ENCODE measurements around the gene TMEM92.
"Not testable (repeated sequence)": the region's sequence is repeated elsewhere in the genome, so short reads cannot be mapped to it uniquely, and the experiment has no call there.

TMEM92 gene

DNA sequence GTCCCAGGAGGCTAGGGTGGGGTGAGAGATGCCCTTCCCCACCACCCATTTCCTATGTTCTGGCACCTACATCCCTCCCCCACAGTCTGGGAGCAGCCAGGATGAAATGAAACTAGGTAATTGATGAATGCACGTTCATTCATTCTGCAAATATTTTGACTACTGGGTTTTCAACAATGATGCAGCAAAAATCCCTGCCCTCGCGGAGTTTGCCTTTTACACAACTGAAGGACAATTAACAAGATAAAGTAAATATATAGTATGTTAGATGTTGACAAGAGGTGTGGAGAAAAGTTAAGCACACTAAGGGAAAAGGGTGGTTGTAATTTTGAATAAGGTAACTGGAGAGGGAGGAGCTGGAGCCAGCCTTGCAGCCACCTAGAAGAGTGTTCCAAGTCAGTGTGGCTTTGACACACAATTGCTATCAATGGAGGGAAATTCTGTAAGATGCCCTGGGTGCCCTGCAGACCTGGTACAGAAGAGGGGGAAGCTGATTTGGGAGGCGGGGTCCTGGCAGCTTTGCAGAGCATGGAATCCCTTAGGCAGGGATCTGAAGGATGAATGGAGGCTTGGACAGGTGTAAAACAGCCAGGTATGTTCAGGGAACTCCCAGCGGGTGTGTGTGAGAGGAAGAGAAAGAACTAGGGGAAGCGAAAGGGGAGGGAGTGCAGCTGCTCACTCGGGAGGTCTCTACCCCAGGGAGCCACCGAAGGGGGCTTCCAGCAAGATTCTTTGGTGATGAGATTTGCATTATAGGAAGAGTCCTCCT lies 2.5 kb downstream of the TMEM92 start:
- DNase-seq = no peak

DNA sequence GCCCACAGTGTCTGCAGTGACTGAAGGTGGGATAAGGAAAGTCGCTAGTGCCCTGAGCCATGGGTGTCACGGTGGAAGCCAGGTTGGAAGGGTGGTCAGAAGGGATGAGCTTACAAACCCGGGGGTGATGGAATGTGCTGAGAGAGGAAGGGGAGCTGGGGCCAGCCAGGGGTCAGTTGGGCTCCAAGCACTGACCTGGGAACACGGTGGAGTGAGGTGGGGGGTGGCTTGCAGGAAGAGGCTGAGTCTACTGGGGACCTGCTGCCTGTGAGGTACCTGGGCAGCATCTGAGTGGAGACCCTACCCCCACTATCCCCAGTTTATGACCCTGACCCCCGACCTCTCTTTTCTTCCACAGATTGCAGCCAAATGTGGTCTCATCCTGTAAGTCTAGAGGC lies 3.1 kb downstream of the TMEM92 start:
- no peak for DNase-seq

DNA sequence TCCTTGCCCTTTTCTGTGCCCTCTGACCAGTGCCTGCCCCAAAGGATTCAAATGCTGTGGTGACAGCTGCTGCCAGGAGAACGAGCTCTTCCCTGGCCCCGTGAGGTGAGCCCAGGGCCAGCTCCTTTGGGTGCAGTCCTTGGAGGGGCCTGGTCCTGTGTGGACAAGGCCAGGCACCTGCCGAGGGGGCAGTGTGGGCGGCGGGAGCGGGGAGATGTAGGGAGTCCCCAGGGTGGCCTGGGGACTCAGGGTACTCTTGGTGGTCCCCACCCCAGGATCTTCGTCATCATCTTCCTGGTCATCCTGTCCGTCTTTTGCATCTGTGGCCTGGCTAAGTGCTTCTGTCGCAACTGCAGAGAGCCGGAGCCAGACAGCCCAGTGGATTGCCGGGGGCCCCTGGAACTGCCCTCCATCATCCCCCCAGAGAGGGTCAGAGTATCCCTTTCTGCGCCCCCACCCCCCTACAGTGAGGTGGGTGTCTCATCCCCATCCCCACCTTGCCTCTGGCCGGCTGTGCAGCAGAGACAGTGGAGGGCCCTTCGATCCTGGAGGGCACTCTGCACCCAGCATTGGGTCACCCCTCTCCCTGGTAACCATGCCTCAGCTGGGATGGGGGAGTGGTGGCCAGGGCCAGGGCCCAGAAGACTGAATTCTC lies 4.4 kb downstream of the TMEM92 start:
- DNase-seq = no peak

DNA sequence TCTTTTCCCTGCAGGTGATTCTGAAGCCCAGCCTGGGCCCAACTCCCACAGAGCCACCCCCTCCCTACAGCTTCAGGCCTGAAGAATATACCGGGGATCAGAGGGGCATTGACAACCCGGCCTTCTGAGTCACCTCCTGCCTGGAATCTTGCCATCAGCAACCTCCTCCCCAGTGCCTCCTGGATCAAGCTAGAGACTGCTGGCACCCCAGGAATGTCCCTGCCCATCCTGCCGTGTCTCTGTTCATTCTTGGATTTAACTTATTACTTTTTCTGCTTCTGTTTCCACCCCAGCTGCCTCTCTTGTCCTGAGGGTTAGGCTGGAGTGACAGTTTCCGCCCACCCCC lies 4.9 kb downstream of the TMEM92 start:
- no peak for DNase-seq

DNA sequence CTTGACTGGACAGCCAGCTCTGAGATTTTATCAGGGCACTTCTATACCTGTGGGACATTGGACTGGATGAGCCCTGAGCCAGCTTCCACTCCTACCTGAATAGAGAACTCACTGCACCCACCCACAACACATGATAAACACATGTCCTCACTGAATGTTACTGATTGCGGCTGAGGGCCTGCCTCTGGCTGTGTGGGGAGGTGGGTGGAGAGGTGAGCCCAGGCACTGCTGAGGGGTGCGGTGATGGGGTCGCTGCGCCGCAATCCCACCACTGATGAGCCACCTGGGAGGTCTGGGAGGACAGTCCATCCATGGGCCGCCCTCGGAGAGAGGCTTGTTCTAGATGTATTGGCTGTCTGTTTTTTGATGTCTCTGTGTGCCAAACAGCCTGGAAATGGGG lies 5.4 kb downstream of the TMEM92 start:
- no peak for DNase-seq

DNA sequence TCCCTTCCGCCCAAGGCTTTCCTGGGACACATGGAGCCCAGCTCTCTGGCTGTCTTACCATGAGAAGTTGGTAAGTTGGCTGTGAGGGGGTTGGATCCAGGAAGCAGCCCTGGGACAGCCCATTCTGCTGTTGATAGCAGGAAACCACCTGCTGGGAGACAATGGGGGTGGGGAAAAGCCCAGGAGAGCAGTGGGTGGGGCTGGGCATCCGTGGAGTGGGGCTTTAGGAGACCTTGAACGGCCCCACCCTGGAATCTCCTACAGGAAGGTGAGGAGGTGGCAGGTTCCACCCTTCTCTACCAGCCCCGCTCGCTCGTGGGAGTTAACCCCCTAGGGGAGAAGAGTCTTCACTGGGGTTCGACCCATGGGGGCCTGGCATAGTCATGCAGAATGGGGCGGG lies 5.8 kb downstream of the TMEM92 start:
- DNase-seq = no peak

DNA sequence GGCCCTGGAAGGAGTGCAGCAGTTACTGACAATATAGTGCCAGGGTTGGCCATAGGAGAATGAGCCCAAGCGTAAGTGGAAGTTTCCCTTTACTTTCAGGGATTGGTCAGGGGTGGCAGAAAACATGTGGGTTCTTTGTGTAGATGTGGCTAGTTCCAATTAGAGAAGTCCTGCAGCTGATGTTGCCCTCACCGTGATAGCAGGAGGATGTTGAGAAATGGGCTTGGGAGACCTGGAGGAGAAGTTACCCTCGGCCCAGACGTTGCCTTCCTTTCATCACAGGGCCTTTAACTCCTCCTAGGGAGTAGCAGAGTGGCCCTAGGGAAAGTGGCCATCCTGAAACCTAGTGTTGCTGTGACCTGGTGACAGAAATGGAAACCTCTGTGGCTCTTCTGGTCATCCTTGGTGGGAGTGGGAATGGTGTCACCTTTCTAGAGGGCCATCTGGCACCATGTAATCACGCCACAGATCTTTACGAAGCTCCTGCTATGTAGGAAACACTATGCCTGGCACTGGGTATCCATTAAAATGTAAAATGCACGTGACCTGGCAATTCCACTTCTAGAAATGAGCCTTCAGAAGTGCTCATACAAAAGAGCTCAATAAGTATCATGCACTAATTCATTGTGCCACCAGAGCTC lies 6.7 kb downstream of the TMEM92 start:
- DNase-seq = no peak

DNA sequence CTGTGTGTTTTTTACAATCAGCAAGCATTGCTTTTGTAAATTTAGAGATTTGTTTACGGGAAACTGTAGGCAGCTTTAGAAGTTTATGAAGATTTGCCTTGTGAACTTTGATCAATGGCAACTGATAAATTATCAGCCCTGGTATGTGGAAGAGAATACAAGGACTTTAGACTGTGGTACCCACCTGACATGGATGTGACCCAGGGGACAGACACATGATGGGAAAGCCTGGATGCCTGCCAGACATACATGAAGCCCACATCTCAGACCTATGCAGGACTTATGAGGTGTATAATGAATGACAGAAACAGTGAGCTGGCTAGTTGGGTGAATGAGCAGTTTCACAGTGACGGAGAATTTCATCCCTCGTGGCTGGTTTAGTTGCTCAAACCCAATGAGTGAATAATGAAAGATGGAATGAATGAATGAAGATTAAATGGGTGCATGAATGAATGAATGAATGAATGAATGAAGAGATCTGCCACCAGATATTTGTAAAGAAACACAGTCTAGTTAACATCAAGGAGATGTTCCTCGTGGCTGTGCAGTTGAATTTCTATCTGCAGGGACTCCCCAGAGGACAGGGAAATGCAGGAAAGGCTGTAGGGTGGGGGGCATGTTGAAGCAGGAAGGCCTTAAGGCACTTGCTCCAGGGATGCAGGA lies 7.6 kb downstream of the TMEM92 start:
- no peak for DNase-seq

DNA sequence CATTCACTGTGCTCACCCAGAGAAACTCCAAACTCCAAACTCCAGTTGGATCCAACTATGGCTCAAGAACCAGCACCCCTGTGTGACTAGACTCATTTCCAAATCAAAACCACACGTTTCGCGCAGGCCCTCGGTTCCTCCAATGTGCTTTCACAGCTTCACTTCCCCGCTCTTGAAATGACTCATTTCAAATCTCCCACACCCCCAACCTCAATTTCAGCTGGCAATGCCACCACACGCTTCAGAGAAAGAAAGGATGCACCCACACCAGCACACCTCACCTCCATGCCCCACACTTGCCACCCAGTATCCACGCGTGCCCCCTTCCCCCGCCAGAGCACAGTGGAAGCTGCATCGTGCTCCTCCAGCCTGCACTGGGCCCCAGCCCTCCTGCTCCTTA lies 9.0 kb downstream of the TMEM92 start:
- peak; percentile 26 for DNase-seq

DNA sequence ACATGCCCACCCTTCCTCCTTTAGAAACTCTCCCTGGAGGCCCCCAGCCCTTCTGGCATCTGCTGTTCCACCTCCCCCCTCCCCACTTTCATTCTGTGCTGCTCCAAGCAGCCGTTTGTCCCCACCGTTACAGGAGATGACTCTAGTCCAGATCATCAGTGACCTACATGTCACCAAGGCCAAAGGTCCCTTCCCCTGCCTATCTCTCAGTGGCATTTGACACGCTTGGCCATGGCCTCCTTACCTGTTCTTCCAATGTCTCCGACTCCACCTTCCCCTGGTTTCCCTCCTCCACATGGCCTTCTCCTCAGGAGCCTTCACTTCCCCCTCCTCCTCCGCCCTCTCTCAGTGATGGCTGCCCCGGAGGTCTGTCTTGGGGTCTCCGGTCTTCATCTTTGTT lies 9.4 kb downstream of the TMEM92 start:
- DNase-seq = no peak

DNA sequence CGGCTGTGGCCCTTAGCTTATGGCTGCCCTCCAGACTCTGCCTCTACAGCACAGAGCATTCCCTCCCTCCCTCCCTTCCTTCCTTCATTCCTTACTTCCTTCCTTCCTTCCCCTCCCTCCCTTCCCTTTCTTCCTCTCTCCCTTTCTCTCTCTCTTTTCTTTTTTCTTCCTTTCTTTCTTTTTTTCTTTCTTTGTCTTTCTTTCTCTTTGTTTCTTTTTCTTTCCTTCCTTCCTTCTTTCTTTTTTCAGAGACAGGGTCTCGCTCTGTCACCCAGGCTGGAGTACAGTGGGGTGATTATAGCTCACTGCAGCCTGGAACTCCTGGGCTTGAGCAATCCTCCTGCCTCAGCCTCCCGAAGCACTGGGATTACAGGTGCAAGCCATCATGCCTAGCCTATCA lies 11.7 kb downstream of the TMEM92 start:
- no peak for DNase-seq

DNA sequence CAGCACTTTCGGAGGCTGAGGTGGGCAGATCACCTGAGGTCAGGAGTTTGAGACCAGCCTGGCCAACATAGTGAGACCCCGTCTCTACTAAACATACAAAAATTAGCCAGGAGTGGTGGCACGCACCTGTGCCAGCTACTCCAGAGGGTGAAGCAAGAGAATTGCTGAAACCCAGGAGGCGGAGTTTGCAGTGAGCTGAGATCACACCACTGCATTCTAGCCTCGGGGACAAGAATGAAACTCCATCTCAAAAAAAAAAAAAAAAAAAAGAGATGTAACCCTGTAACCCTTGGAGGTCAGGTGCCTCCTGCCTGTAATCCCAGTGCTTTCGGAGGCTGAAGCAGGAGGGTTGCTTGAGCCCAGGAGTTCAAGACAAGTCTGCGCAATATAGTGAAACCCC lies 13.0 kb downstream of the TMEM92 start:
- not testable (repeated sequence) for DNase-seq

DNA sequence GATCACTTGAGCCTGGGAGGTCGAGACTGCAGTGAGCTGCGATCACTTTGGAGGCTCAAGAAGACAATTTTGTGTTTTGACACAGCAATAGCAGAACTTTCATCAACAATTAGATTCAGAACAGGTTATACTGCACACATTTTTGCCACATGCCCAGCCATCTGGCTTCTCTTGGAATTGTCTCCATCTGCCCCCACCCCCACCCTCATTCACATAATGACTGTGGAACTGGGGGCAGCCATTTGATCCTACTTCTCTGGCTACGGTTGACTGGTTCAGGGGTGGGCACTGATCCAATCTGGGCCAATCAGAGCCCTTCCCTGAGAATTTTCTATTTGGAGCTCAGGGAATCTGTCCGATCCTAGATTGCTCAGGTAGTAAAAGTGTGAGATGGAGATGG lies 14.0 kb downstream of the TMEM92 start:
- no peak for DNase-seq

DNA sequence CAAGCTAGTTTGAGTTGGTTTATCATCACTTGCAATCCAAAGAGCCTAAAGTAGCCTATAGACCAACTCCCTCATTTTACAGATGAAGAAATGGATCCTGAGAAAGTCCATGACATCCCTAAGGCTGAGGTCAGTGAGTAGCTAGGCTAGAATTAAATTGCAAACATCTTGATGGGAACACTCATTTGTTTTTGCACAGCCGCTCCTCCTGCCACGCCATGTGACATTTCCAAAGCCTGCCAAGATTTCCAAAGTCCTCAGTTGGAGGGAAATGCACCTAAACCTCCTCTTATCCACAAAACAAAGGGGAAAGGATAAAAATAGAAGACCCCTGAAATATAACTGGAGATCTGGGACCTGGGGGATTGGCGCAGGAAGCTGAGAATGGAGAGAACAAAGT lies 15.0 kb downstream of the TMEM92 start:
- no peak for DNase-seq

DNA sequence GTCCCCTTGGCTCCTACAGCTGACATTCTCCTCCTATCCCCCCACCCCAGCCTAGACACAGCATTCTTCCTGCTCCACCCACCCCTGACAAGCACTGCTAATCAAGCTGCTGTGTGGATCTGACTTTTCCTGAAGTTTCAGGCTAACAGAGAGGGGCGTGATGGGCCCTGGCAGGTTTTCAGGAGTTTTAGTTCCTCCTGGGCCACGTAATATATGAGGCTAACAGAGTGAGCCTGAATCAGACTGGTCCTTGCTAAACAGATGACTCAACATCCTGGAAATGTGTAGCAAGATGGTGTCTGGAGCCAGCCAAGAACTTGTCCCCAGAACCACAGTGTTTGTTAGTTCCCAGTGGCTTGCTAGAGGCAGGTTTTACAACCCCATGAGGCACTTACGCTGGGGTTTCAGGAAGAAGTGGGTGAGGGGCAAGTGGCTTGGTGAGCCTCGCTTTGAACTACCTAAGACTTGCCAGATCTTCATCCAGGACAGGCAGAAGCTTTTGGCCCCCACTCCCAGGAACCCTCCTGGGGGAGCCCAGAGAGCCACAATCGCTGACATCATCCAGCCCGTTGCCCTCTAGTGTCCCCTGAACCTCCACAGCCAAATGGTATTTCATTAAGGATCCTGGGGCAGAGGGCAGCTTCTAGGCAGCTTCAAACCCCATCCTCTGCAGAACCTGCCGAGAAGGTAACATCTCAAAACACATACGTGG lies 15.9 kb downstream of the TMEM92 start:
- peak; percentile 50 for DNase-seq

DNA sequence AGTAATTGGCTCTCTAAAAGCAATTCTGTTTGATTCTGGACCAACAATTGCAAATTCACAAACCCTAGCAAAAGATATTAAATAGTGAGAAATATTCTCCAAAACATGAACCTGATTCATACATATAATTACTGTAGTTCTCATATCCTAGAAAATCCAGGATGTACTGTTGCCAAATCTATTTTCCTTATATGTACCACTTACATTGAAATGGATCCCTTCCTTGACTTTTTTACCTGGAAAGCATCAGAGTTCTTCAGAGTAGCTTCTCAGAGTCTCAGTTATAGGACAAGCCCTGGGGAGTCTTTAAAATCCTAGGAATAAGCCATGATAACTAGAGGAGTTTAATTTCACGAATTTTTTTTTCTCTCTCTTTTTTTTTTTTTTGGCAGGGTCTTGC lies 16.7 kb downstream of the TMEM92 start:
- DNase-seq = no peak

DNA sequence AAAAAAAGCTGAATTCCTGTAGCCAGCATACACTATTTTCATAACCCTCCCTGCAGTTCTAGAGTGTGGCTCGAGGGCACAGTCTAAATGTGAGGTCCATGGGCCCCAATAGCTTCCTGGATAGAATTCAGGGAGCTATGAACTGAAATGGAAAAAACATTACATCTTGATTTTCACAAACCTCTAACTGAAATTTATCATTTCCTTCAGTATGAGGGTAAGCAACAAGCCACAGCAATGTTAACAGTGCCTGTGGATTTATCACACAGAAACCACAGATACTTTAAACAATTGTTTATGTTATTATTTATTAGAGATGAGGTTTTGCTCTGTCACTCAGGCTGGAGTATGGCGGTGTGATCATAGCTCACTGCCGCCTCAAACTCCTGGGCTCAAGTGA lies 18.2 kb downstream of the TMEM92 start:
- no peak for DNase-seq

DNA sequence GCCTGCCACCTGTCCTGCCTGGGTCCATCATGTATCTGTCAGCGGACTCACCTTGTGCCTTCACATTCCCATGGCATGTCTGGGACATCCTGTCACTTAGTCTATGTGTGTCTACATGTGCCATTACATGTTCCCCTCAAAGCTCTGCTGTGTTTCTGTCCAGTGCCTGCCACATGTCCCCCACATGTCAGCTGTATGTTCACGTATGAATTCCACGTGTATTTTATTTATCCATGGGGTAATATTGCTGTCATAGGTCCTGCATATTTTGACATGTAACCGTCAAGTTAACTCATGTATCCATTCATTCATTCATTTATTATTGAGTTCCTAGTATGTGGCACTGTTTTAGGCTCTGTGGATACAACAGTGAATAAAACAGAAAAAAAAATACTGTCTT lies 20.8 kb downstream of the TMEM92 start:
- DNase-seq = no peak

DNA sequence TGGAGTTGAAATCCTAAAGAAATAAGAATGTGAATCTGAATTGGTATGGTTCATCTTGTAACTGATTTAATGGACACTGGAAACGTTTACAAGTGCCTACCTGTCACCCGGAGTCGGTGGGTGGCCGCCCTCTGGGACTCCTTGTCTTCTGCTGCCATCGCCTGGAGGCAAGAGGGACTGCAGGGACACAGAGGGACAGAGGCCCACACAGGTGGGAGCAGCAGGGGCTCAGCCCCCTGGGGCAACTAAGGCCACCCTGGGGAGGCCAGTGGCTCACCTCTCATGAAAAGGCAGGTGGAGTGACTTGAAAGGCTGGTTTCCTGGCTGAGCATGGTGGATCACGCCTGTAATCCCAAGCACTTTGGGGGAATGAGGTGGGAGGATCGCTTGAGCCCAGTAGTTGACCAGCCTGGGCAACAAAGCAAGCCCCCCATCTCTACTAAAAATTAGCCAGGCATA lies 23.2 kb downstream of the TMEM92 start:
- DNase-seq = peak; percentile 61

DNA sequence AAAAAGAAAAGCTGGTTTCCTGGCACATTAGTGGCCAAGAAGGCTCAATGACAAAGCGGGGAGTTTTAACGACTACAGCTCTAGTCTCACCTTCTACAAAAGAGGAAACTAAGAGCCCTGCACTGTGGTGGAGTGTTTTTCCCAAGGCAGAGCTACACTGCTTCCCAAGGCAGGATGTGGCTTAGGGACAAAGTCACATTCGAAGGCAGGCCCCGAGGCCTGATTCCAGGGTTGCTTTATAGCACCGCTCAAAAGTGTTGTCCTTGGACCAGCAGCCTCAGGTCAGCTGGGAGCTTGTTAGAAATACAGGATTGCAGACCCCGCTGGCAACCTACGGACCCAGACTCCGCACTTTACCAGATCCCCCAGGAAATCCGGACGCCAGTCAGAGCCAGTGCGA lies 23.8 kb downstream of the TMEM92 start:
- no peak for DNase-seq

DNA sequence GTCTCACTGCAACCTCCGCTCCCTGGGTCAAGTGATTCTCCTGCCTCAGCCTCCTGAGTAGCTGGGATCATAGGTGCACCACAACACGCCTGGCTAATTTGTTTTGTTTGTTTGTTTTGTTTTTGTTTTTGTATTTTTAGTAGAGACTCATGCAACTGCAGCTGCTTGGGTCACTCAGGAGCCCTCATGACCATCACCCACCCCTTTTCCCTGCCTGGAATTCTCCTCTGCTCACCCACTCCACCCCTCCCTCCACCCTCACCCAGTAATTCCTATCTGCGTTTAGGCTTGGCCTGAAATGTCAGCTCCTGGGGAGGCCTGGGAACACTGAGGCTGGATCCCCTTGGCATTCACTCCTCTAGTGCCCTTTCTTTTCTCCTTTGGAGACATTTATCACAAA lies 25.5 kb downstream of the TMEM92 start:
- no peak for DNase-seq

DNA sequence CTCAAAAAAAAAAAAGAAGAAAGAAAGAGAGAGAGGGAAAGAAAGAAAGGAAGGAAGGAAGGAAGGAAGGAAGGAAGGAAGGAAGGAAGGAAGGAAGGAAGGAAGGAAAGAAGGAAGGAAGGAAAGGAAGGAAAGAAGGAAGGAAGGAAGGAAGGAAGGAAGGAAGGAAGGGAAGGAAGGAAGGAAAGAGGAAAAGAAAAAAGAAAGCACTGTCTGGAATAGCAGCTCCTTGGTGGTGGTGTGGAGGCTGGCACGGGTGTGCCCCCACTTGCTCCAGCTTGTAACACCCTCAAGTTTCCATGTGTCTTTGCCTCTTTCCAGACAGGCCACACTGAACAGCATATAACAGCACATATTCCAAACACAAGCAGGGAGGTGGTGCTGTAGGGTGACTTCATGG lies 26.6 kb downstream of the TMEM92 start:
- not testable (repeated sequence) for DNase-seq

DNA sequence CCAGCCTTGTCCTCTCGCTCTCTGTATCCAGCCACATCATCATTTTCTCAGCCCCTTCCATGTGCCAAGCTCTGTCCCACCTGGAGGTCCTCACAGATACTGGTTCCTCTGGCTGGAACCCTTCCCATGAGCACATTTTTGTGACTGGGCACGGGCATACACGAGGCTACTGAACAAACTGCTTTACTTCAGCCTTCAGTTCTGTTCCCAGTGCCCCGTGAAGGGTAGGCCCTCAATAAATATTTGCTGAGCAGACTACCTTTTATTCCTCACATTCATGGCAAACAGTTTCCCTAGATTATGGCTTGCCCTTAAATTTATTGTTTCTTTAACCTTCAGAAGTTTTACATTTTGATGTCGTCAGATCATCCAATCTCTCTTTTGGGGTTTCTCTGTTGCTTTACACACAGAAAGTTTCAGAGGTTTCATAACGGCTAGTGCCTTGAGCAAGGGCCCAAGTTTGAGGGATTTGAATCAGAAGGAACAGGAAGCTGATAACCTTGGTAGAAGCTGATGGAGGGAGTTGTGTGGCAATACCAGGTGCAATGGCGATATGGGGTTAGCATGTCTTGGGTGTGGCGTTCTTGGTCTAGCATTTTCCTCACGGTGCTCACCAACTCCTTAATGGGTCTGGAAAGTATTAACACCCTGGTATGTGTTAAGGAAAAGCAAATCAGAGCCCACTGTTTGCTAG lies 27.8 kb downstream of the TMEM92 start:
- DNase-seq = no peak
